HepG2 (cell line): Measurements from ENCODE around the gene GNG7.

ENCODE experiments used
- TARDBP ChIP-seq: sonication (generic); formaldehyde crosslinking; IDR thresholded peaks from 2 replicates; pipeline ENCODE4 v1.8.0; 2022; ENCODE audit warnings: mild to moderate bottlenecking, missing genetic modification reagents
- ZFY ChIP-seq: sonication (generic); formaldehyde crosslinking; IDR thresholded peaks from 2 replicates; pipeline ENCODE4 v1.4.0; 2020; ENCODE audit warnings: missing genetic modification reagents
- ZNF556 ChIP-seq: sonication (generic); formaldehyde crosslinking; IDR thresholded peaks from 2 replicates; pipeline ENCODE4 v1.4.0; 2020; ENCODE audit warnings: mild to moderate bottlenecking, missing genetic modification reagents, borderline replicate concordance

DNA sequence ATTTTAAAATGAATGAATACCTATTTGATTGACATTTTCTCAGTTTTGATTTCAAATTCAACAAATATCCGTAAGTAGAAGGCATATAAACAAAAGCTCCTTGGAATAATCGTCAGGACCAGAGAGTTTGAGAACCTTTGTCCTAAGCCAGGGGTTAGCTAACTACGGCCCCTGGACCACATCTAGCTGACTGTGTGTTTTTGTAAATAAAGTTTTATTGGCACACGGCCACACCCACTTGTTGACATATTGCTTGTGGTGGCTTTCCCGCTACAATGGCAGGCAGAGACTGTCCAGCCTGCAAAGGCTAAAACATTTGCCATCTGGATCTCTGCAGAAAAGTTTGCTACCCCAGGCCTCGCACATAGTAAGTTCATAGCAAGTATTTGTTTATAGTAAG lies 83.4 kb downstream of the GNG7 start:
- TF ChIP-seq ZFY (CRISPR knock-in tag) (no peak), ZNF556 (CRISPR knock-in tag) (no peak), TARDBP (CRISPR knock-in tag) (no peak)
